SU-DHL-6 (cell line): ENCODE measurements around the gene AP2A2.

Experiments
- H2AFZ ChIP-seq: fragments of 200-600 bp; sonication (generic); 2 replicates; pipeline ENCODE4 v1.6.1; 2014; ENCODE audit warnings: low read depth, mild to moderate bottlenecking, moderate library complexity, mixed read lengths, antibody characterized with exemption, low read length; ENCODE audit not compliant: severe bottlenecking
- H3F3A ChIP-seq: fragments of 200-600 bp; shearing (Covaris generic); 2 replicates; pipeline ENCODE4 v1.6.0; 2016; ENCODE audit warnings: antibody characterized with exemption, mild to moderate bottlenecking; ENCODE audit not compliant: insufficient read depth
- H3K27ac ChIP-seq: fragments of 200-600 bp; sonication (generic); 2 replicates; pipeline ENCODE4 v1.5.1; 2016; ENCODE audit warnings: low read depth, mild to moderate bottlenecking, low read length, moderate library complexity, mixed read lengths
- H3K27me3 ChIP-seq: fragments of 200-600 bp; sonication (generic), shearing (Covaris generic); 2 replicates; pipeline ENCODE4 v1.6.0; 2014; ENCODE audit warnings: mild to moderate bottlenecking, low read length
- H3K36me3 ChIP-seq: fragments of 200-600 bp; sonication (generic); 2 replicates; pipeline ENCODE4 v1.6.1; 2014; ENCODE audit warnings: mild to moderate bottlenecking, low read length, mixed read lengths
- H3K4me2 ChIP-seq: fragments of 300-600, 200-600 bp; shearing (Covaris generic), sonication (generic); 2 replicates; pipeline ENCODE4 v1.6.0; 2014; ENCODE audit warnings: low read length, low read depth, mild to moderate bottlenecking; ENCODE audit not compliant: poor library complexity, severe bottlenecking
- H3K4me3 ChIP-seq: fragments of 200-600 bp; sonication (generic); 2 replicates; pipeline ENCODE4 v1.5.1; 2014; ENCODE audit warnings: antibody characterized with exemption, low read length, mild to moderate bottlenecking, mixed read lengths; ENCODE audit not compliant: insufficient read depth, poor library complexity, severe bottlenecking
- H3K79me2 ChIP-seq: fragments of 200-600 bp; sonication (generic); 2 replicates; pipeline ENCODE4 v1.6.1; 2014; ENCODE audit warnings: mild to moderate bottlenecking, low read length, moderate library complexity; ENCODE audit not compliant: insufficient read depth
- H3K9ac ChIP-seq: fragments of 200-600 bp; sonication (generic); 2 replicates; pipeline ENCODE4 v1.7.0; 2014; ENCODE audit warnings: mild to moderate bottlenecking, low read length
- H3K9me2 ChIP-seq: fragments of 200-600 bp; sonication (generic); replicated peaks from 2 replicates; pipeline ENCODE4 v1.6.1; 2014; ENCODE audit warnings: low read length; ENCODE audit not compliant: insufficient read depth
- H3K9me3 ChIP-seq: fragments of 200-600 bp; sonication (generic); 2 replicates; pipeline ENCODE4 v1.6.1; 2014; ENCODE audit warnings: low read length, mixed read lengths; ENCODE audit not compliant: insufficient read depth
- H4K20me1 ChIP-seq: fragments of 200-600 bp; sonication (generic); 2 replicates; pipeline ENCODE4 v1.6.1; 2014; ENCODE audit warnings: low read depth, mild to moderate bottlenecking, antibody characterized with exemption, low read length, moderate library complexity, mixed read lengths
- EZH2phosphoT487 ChIP-seq: fragments of 200-600 bp; sonication (generic), shearing (Covaris generic); conservative IDR thresholded peaks from 2 replicates; pipeline ENCODE4 v1.6.1; 2018; ENCODE audit warnings: mild to moderate bottlenecking, antibody characterized with exemption, low read length, moderate library complexity, mixed read lengths
- TF ChIP-seq, protein P1 (sequence below): fragments of 200-600 bp; sonication (generic); IDR thresholded peaks from one replicate; pipeline ENCODE4 v1.5.1; 2017; ENCODE audit warnings: antibody characterized with exemption, mild to moderate bottlenecking, low read length, moderate library complexity; ENCODE audit not compliant: insufficient read depth, poor library complexity, severe bottlenecking

Gene AP2A2

DNA sequence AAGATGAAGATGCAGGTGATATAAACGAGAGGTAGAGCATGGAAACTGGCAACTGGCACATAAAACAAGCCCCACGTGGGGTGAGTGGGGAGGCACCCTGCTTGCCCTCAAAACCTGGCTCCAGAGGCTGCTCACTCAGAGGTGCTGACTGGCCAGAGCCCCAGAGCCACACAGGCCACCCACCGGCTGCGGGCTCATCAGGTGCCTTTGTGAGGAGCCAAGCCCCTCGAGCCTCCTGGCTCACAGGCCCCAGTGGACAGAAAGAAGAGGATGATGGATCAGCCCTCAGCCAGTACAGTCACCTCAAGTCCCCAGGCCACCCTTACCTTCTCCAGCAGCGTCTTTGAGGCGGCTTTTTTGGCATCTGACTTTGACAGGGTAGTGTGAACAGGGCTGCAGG is 21.3 kb upstream of the AP2A2 start:
- Histone ChIP-seq H3K4me3 (no peak overlapping the region), H2AFZ (no peak overlapping the region), H3K27ac (no peak overlapping the region), H3F3A (no peaks in the 10 kb centered on the region), H3K36me3 (no peaks in the 10 kb centered on the region), H3K27me3 (no peaks in the 10 kb centered on the region), H3K4me2 (no peak overlapping the region), H4K20me1 (no peaks in the 10 kb centered on the region; the same call in 1 of the 2 replicates), H3K9me3 (no peaks in the 10 kb centered on the region), H3K79me2 (peaks cover 21% of the 10 kb centered on the region), H3K9me2 (no peaks in the 10 kb centered on the region), H3K9ac (no peak overlapping the region)
- TF ChIP-seq EZH2phosphoT487: no peak
- TF ChIP-seq, protein P1, sequence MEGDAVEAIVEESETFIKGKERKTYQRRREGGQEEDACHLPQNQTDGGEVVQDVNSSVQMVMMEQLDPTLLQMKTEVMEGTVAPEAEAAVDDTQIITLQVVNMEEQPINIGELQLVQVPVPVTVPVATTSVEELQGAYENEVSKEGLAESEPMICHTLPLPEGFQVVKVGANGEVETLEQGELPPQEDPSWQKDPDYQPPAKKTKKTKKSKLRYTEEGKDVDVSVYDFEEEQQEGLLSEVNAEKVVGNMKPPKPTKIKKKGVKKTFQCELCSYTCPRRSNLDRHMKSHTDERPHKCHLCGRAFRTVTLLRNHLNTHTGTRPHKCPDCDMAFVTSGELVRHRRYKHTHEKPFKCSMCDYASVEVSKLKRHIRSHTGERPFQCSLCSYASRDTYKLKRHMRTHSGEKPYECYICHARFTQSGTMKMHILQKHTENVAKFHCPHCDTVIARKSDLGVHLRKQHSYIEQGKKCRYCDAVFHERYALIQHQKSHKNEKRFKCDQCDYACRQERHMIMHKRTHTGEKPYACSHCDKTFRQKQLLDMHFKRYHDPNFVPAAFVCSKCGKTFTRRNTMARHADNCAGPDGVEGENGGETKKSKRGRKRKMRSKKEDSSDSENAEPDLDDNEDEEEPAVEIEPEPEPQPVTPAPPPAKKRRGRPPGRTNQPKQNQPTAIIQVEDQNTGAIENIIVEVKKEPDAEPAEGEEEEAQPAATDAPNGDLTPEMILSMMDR: no peak

DNA sequence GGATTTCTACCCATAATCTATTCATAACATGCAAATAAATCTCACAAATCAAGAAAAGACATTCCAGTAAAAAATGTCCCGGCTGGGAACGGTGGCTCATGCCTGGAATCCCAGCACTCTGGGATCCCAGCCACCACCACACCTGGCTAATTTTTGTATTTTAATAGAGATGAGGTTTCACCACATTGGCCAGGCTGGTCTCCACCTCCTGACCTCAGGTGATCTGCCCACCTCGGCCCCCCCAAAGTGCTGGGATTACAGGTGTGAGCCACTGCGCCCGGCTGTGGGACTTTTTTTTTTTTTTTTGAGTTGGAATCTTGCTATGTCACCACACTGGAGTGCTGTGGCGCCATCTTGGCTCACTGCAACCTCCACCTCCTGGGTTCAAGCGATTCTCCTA is 19.7 kb upstream of the AP2A2 start:
- H3K9ac ChIP-seq: no peak overlapping the region
- H2AFZ ChIP-seq: no peak overlapping the region
- H3K4me2 ChIP-seq: no peak overlapping the region
- no peaks in the 10 kb centered on the region for H3K9me2 ChIP-seq
- no peaks in the 10 kb centered on the region for H3K36me3 ChIP-seq
- H3K4me3 ChIP-seq: no peak overlapping the region
- H3F3A ChIP-seq: no peaks in the 10 kb centered on the region
- H3K27ac ChIP-seq: no peak overlapping the region
- H4K20me1 ChIP-seq: no peaks in the 10 kb centered on the region; the same call in 1 of the 2 replicates
- H3K27me3 ChIP-seq: no peaks in the 10 kb centered on the region
- no peaks in the 10 kb centered on the region for H3K9me3 ChIP-seq
- TF ChIP-seq, protein P1: no peak
- no peak for TF ChIP-seq EZH2phosphoT487
- H3K79me2 ChIP-seq: peaks cover 33% of the 10 kb centered on the region

DNA sequence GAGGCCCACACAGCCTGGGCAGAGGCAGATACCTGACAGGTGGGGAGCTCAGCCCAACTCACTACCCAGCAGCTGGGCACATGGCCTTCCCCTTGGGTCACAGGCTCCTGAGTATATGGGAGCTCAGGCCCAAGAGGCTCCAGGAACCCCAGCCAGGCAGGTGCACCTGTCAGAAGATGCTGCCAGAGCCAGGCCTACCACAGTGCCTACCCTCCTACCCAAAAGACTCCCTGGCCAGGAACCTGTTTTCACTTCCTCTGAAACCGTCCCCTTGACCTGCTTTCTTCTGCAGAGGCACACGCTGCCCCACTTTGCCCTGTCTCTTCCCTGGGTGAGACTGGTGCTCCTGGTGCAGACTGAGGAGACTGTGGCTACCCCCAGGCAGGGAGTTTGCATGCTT is 18.0 kb upstream of the AP2A2 start:
- no peak for TF ChIP-seq EZH2phosphoT487
- TF ChIP-seq, protein P1: no peak
- no peaks in the 10 kb centered on the region for H3F3A ChIP-seq
- no peaks in the 10 kb centered on the region for H3K27me3 ChIP-seq
- no peak overlapping the region for H3K27ac ChIP-seq
- no peak overlapping the region for H3K4me3 ChIP-seq
- peaks cover 33% of the 10 kb centered on the region for H3K79me2 ChIP-seq
- no peak overlapping the region for H3K4me2 ChIP-seq
- H3K36me3 ChIP-seq: no peaks in the 10 kb centered on the region
- H2AFZ ChIP-seq: no peak overlapping the region
- no peaks in the 10 kb centered on the region; the same call in 1 of the 2 replicates for H4K20me1 ChIP-seq
- no peaks in the 10 kb centered on the region for H3K9me2 ChIP-seq
- no peaks in the 10 kb centered on the region for H3K9me3 ChIP-seq
- no peak overlapping the region for H3K9ac ChIP-seq
